ENCODE measurements around the gene CEP112. TPM values are rescaled to one million over a fixed set of nuclear protein-coding genes. Genes with fewer than 3 reads are reported as not detected.
A peak's percentile ranks its signal among the peaks of the same experiment; 100 is the strongest.

CEP112 gene
- total and polyA plus RNA-seq, 2 of the 4 experiments (the other 2 are of a cell fraction): 2.5 to 5.6 TPM

DNA sequence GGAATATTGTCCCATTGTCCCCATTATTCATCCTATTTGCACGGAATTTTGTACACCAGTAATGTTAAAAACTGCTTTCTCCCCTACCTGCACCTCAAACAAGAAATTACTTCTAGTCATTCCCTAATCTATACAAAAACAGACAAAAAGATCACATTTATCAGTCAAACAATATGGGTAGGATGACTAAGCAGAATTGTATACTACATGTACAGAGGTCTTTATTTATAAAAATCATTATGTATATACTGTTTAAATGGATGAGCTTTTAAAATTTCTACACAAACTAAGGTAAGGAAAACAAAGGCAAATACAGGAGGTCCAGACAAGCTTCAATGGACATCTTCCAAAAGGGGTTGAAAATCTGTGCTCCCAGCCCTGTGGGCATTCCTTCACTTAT is 137.7 kb downstream of the CEP112 start:
- Histone ChIP-seq H3K4me1 (ENCODE audit: control insufficient read depth, insufficient read depth, low read length) (no peaks in the 10 kb centered on the region), H2AK9ac (replicated peaks; ENCODE audit: low read depth, low read length, poor library complexity) (no peak overlapping the region), H2BK120ac (ENCODE audit: low read depth, low read length) (no peak overlapping the region), H4K91ac (ENCODE audit: insufficient read depth, low read depth, low read length) (no peak overlapping the region), H2AK5ac (ENCODE audit: low read depth, low read length) (no peak overlapping the region), H3K18ac (ENCODE audit: low read depth, low read length) (no peak overlapping the region), H3K9me3 (ENCODE audit: control insufficient read depth, insufficient read depth, low read length) (no peaks in the 10 kb centered on the region), H3K79me1 (ENCODE audit: low read depth in 1 of 2, low read length in 2 of 2) (no peaks in the 10 kb centered on the region), H2AFZ (replicated peaks; ENCODE audit: low read length, poor library complexity) (no peak overlapping the region), H3K9ac (ENCODE audit: low read depth, low read length) (no peak overlapping the region), H4K5ac (ENCODE audit: low read depth, low read length) (no peak overlapping the region), H3K9me1 (ENCODE audit: insufficient read depth, low read length) (no peaks in the 10 kb centered on the region), H3K4me2 (ENCODE audit: low read depth, low read length) (no peak overlapping the region), H2BK5ac (ENCODE audit: low read depth, low read length, poor library complexity, severe bottlenecking) (no peak overlapping the region), H4K8ac (ENCODE audit: low read depth in 2 of 2, low read length in 2 of 2) (no peak overlapping the region), H2BK20ac (ENCODE audit: low read depth, low read length) (no peak overlapping the region), H3K14ac (replicated peaks; ENCODE audit: low read depth, low read length) (no peak overlapping the region), H2BK15ac (ENCODE audit: low read depth, low read length) (no peak overlapping the region), H4K20me1 (ENCODE audit: insufficient read depth, low read length) (no peaks in the 10 kb centered on the region), H3K23ac (ENCODE audit: low read depth, low read length) (no peak overlapping the region), H3K56ac (ENCODE audit: extremely low read depth, insufficient read depth, low read length) (no peak overlapping the region), H3K27ac (ENCODE audit: insufficient read depth, low read length) (no peak overlapping the region), H3K4ac (ENCODE audit: low read depth, low read length) (no peak overlapping the region), H3K27me3 (ENCODE audit: control insufficient read depth, insufficient read depth, low read length) (no peaks in the 10 kb centered on the region), H3K4me3 (ENCODE audit: insufficient read depth, low read depth, low read length) (no peak overlapping the region), H3K36me3 (ENCODE audit: control insufficient read depth, insufficient read depth, low read length) (no peaks in the 10 kb centered on the region)
- ChIA-PET POLR2A (ENCODE audit: unreplicated experiment) (interaction anchor here (0.6 kb wide), 1 partner anchor 254 kb away, joined by 3 read pairs; no protein-coding TSS in a partner anchor), CTCF (no interaction called here)
- in situ Hi-C loops (cut with MboI; ENCODE audit: low sequenced_read_pairs): no loop called here
- no CpG with 5 or more reads among the region's 1 CpG for WGBS, 2 experiments (ENCODE audit: extremely low coverage in 2 of 2, insufficient read length in 1 of 2)
- intact Hi-C loops (cut with micrococcal nuclease): no loop called here
- no peak for DNase-seq
- TF ChIP-seq NFE2L2 (IDR thresholded peaks at IDR 0.05; ENCODE audit: low read depth, low read length) (peak; percentile 81), MAFK (IDR thresholded peaks at IDR 0.05; ENCODE audit: low read depth, low read length) (no peak; the same call in 1 of the 2 replicates)
- no TSS peak for BruUV-seq (replicated peaks)
- dilution Hi-C loops (cut with HindIII; ENCODE audit: low sequenced_read_pairs, unreplicated experiment): no loop called here
- no peak for ATAC-seq (ENCODE audit: low read depth)

All from IMR-90 (cell line).